Measurements from ENCODE around the gene CENPU.
A peak's percentile ranks its signal among the peaks of the same experiment; 100 is the strongest.

CENPU gene

DNA sequence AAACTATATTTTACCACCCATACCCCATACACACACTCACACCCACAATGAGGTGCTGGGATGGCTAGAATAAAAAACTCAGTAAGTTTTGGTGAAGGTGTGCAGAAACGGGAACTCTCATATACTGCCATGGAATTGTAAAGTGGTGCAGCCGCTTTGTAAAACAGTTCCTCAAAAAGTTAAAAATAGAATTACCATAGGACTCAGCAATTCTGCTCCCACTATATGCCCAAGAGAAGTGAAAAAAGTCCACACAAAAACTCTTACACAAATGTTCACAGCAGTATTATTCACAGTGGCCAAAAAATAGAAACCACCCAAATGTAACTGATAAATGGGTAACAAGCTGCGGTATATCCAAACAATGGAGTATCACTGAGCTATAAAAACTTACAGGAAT is 6.5 kb downstream of the CENPU start:
- Histone ChIP-seq H3K4me3 (replicated peaks; ENCODE audit: insufficient read depth, low read length) (no peak overlapping the region), H3K27me3 (ENCODE audit: insufficient read depth, poor library complexity, severe bottlenecking) (no peaks in the 10 kb centered on the region), H3K27ac (replicated peaks) (no peak overlapping the region)
- TF ChIP-seq SPI1 (IDR thresholded peaks at IDR 0.05; ENCODE audit: borderline replicate concordance, low read depth): peak; percentile 83
- TF ChIP-seq, protein P1, sequence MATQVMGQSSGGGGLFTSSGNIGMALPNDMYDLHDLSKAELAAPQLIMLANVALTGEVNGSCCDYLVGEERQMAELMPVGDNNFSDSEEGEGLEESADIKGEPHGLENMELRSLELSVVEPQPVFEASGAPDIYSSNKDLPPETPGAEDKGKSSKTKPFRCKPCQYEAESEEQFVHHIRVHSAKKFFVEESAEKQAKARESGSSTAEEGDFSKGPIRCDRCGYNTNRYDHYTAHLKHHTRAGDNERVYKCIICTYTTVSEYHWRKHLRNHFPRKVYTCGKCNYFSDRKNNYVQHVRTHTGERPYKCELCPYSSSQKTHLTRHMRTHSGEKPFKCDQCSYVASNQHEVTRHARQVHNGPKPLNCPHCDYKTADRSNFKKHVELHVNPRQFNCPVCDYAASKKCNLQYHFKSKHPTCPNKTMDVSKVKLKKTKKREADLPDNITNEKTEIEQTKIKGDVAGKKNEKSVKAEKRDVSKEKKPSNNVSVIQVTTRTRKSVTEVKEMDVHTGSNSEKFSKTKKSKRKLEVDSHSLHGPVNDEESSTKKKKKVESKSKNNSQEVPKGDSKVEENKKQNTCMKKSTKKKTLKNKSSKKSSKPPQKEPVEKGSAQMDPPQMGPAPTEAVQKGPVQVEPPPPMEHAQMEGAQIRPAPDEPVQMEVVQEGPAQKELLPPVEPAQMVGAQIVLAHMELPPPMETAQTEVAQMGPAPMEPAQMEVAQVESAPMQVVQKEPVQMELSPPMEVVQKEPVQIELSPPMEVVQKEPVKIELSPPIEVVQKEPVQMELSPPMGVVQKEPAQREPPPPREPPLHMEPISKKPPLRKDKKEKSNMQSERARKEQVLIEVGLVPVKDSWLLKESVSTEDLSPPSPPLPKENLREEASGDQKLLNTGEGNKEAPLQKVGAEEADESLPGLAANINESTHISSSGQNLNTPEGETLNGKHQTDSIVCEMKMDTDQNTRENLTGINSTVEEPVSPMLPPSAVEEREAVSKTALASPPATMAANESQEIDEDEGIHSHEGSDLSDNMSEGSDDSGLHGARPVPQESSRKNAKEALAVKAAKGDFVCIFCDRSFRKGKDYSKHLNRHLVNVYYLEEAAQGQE (IDR thresholded peaks at IDR 0.05; ENCODE audit: insufficient replicate concordance, low read depth): no peak
- no peak for DNase-seq (ENCODE audit: low read depth in 1 of 2, low spot score in 1 of 2)

DNA sequence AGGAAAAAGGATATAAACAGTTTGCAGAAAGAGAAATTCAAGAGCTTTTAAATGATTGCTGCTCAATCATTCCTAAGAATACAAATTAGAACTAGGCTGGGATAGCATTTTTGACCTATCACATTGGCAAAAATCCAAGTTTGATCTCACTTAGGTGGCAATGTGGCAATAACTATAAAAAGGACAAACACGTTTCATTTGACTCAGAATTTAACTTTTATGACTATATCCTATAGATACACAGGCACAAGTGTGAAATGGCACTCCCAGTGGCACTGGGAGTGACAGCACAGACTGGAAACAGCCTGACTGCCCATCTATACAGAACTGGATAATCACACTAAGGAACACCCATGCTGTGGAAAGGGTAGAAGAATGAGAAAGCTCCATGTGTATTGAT is 11.1 kb downstream of the CENPU start:
- H3K27ac ChIP-seq (replicated peaks): no peak overlapping the region
- no peak for DNase-seq (ENCODE audit: low read depth in 1 of 2, low spot score in 1 of 2)
- H3K4me3 ChIP-seq (replicated peaks; ENCODE audit: insufficient read depth, low read length): no peak overlapping the region
- TF ChIP-seq GABPA (IDR thresholded peaks at IDR 0.05; ENCODE audit: low read depth): no peak
- TF ChIP-seq, protein P2, sequence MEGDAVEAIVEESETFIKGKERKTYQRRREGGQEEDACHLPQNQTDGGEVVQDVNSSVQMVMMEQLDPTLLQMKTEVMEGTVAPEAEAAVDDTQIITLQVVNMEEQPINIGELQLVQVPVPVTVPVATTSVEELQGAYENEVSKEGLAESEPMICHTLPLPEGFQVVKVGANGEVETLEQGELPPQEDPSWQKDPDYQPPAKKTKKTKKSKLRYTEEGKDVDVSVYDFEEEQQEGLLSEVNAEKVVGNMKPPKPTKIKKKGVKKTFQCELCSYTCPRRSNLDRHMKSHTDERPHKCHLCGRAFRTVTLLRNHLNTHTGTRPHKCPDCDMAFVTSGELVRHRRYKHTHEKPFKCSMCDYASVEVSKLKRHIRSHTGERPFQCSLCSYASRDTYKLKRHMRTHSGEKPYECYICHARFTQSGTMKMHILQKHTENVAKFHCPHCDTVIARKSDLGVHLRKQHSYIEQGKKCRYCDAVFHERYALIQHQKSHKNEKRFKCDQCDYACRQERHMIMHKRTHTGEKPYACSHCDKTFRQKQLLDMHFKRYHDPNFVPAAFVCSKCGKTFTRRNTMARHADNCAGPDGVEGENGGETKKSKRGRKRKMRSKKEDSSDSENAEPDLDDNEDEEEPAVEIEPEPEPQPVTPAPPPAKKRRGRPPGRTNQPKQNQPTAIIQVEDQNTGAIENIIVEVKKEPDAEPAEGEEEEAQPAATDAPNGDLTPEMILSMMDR (IDR thresholded peaks at IDR 0.05; ENCODE audit: insufficient read depth, low read length): no peak
- TF ChIP-seq SPI1 (IDR thresholded peaks at IDR 0.05; ENCODE audit: borderline replicate concordance, low read depth): no peak
- TF ChIP-seq POLR2AphosphoS5 (IDR thresholded peaks at IDR 0.05; ENCODE audit: low read depth): no peak
- H3K27me3 ChIP-seq (ENCODE audit: insufficient read depth, poor library complexity, severe bottlenecking): no peaks in the 10 kb centered on the region

DNA sequence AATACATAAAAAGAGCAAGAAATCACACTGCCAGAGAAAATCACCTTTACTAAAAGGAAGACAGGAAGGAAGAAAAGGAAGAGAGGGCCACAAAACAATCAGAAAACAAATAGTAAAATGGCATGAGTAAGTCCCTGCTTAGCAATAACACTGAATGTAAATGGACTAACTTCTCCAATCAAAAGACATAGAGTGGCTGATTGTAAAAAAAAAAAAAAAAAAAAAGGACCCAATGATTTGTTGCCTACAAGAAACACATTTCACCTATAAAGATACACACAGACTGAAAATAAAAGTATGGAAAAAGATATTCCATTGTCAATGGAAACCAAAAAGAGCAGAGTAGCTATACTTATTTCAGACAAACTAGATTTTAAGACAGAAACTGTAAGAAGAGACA is 12.6 kb downstream of the CENPU start:
- H3K27ac ChIP-seq (replicated peaks): no peak overlapping the region
- no peak overlapping the region for H3K4me3 ChIP-seq (replicated peaks; ENCODE audit: insufficient read depth, low read length)
- H3K27me3 ChIP-seq (ENCODE audit: insufficient read depth, poor library complexity, severe bottlenecking): no peaks in the 10 kb centered on the region
- no peak for DNase-seq (ENCODE audit: low read depth in 1 of 2, low spot score in 1 of 2)
- TF ChIP-seq SPI1 (IDR thresholded peaks at IDR 0.05; ENCODE audit: borderline replicate concordance, low read depth): no peak
- TF ChIP-seq GABPA (IDR thresholded peaks at IDR 0.05; ENCODE audit: low read depth): no peak
- no peak for TF ChIP-seq POLR2AphosphoS5 (IDR thresholded peaks at IDR 0.05; ENCODE audit: low read depth)
- TF ChIP-seq, protein P1 (IDR thresholded peaks at IDR 0.05; ENCODE audit: insufficient replicate concordance, low read depth): no peak
- TF ChIP-seq, protein P2 (IDR thresholded peaks at IDR 0.05; ENCODE audit: insufficient read depth, low read length): no peak

DNA sequence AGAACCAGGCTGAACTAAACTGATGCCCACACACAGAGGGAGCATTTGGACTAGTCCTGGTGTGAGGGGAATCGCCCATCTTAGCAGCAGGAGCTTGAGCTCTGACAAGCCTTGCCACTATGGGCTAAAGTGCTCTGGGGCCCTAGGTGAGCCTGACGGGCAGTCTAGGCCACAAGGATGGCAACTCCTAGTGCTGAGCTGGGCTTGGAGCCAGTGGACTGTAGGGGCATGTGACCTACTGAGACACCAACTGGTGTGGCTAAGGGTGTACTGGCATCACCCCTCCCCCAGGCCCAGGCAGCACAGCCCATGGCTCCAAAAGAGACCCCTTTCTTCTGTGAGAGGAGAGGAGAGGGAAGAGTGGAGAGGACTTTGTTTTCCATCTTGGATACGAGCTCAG is 14.5 kb downstream of the CENPU start:
- H3K27ac ChIP-seq (replicated peaks): no peak overlapping the region
- no peak overlapping the region for H3K4me3 ChIP-seq (replicated peaks; ENCODE audit: insufficient read depth, low read length)
- DNase-seq (ENCODE audit: low read depth in 1 of 2, low spot score in 1 of 2): no peak
- no peak for TF ChIP-seq POLR2AphosphoS5 (IDR thresholded peaks at IDR 0.05; ENCODE audit: low read depth)
- no peak for TF ChIP-seq GABPA (IDR thresholded peaks at IDR 0.05; ENCODE audit: low read depth)
- TF ChIP-seq, protein P2 (IDR thresholded peaks at IDR 0.05; ENCODE audit: insufficient read depth, low read length): no peak
- TF ChIP-seq, protein P1 (IDR thresholded peaks at IDR 0.05; ENCODE audit: insufficient replicate concordance, low read depth): no peak
- TF ChIP-seq SPI1 (IDR thresholded peaks at IDR 0.05; ENCODE audit: borderline replicate concordance, low read depth): no peak
- no peaks in the 10 kb centered on the region for H3K27me3 ChIP-seq (ENCODE audit: insufficient read depth, poor library complexity, severe bottlenecking)
